Duodenal mucosa (tissue), 2 donors: Measurements from ENCODE around the gene IQGAP3.
"Not testable (repeated sequence)": the region's sequence is repeated elsewhere in the genome, so short reads cannot be mapped to it uniquely, and the experiment has no call there.

Source experiments
- H3K27ac ChIP-seq: one replicate; pipeline ENCODE4 v1.7.0; 2013; ENCODE audit warnings: low read depth, low read length
- H3K27me3 ChIP-seq, 2 donors: one replicate each; pipeline ENCODE4 v1.7.0; 2013; ENCODE audit warnings: low read length in 2 of 2, control low read depth in 1 of 2; ENCODE audit not compliant: insufficient read depth in 2 of 2, control insufficient read depth in 1 of 2
- H3K36me3 ChIP-seq, 2 donors: one replicate each; pipeline ENCODE4 v1.7.0; 2013; ENCODE audit warnings: low read length in 2 of 2, control low read depth in 1 of 2; ENCODE audit not compliant: insufficient read depth in 2 of 2, control insufficient read depth in 1 of 2
- H3K4me1 ChIP-seq, 2 donors: one replicate each; pipeline ENCODE4 v1.7.0; 2013; ENCODE audit warnings: low read length in 2 of 2, control low read depth in 1 of 2; ENCODE audit not compliant: insufficient read depth in 2 of 2, control insufficient read depth in 1 of 2
- H3K4me3 ChIP-seq, 2 donors: one replicate each; pipeline ENCODE4 v1.7.0; 2013; ENCODE audit warnings: low read length in 2 of 2, low read depth in 1 of 2
- H3K9ac ChIP-seq, 2 donors: one replicate each; pipeline ENCODE4 v1.7.0; 2013; ENCODE audit warnings: low read length in 2 of 2, low read depth in 1 of 2
- H3K9me3 ChIP-seq, 2 donors: one replicate each; pipeline ENCODE4 v1.7.0; 2013; ENCODE audit warnings: low read length in 2 of 2, control low read depth in 1 of 2; ENCODE audit not compliant: control insufficient read depth in 1 of 2

The IQGAP3 gene

DNA sequence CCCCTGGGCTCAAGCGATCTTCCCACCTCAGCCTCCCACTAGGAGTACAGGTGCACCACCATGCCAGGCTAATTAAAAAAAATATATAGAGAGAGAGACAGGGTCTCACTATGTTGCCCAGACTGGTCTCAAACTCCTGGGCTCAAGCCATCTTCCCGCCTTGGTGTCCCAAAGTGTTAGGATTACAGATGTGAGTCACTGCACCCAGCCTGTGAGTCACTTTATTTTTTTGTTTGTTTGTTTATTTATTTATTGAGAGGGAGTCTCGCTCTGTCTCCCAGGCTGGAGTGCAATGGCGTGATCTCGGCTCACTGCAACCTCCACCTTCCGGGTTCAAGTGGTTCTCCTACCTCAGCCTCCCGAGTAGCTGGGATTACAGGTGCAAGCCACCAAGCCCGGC, 15.6 kb upstream of the IQGAP3 start:
- H3K27ac ChIP-seq, H3K9ac ChIP-seq, H3K27me3 ChIP-seq, H3K36me3 ChIP-seq, H3K4me3 ChIP-seq, H3K9me3 ChIP-seq: not testable (repeated sequence)
- H3K4me1 ChIP-seq, result peaks cover 14 to 16% of the 10 kb centered on the region in 2 donors

GRCh38 chr1:156586892-156587477, 14.6 kb upstream of the IQGAP3 start:
- Histone ChIP-seq H3K27me3 (no peaks in the 10 kb centered on the region), H3K27ac (no peak overlapping the region), H3K4me3 (no peak overlapping the region), H3K9ac (no peak overlapping the region), H3K9me3 (no peaks in the 10 kb centered on the region), H3K36me3 (no peaks in the 10 kb centered on the region), H3K4me1 (peaks cover 8 to 10% of the 10 kb centered on the region in 2 donors)

DNA sequence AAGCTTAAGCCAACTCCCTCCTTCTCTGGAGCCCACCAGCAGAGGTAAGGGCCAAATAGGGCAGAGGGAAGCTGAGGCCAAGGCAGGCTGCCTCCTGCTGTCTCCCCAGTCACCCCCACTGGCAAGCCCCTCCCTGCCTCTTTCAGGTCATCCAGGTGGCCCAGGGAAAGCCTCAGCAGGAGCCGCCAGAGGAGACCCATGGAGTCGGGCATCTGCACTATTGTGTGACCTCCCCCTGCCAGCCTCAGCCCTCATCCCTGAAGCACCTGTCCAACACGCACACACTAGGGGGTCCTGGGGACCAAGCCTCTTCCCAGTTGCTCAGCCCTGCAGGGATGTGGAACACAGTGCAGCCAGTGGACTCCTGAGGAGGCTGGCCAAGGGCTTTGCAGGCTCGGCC, 14.0 kb upstream of the IQGAP3 start:
- Histone ChIP-seq H3K9ac (no peak overlapping the region), H3K27me3 (no peaks in the 10 kb centered on the region), H3K9me3 (no peaks in the 10 kb centered on the region), H3K27ac (no peak overlapping the region), H3K4me1 (peaks cover 7% of the 10 kb centered on the region in 2 donors), H3K4me3 (no peak overlapping the region), H3K36me3 (no peaks in the 10 kb centered on the region)

DNA sequence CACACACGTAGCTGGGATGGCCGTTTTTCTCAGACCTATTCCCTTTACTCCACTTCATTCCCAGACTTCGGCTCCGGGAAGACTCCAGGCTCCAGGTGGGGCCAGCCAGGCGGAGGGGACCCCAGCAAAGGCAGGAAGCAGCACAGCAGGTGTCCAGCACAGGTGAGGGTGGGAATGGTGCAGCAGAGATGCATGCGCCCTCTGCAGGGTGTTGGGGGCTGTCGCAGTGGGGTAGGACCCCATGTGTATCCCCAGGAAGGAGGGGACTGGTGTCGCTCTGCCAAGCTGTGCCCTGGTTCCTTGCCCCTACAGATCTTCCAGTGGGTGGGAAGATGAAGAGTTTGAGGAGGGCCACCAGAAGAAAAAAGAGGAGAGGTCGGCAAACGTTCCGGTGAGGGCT, 12.4 kb upstream of the IQGAP3 start:
- Histone ChIP-seq H3K9me3 (no peaks in the 10 kb centered on the region), H3K36me3 (no peaks in the 10 kb centered on the region), H3K4me3 (no peak overlapping the region), H3K4me1 (no peaks in the 10 kb centered on the region), H3K27me3 (no peaks in the 10 kb centered on the region), H3K27ac (no peak overlapping the region), H3K9ac (no peak overlapping the region)

DNA sequence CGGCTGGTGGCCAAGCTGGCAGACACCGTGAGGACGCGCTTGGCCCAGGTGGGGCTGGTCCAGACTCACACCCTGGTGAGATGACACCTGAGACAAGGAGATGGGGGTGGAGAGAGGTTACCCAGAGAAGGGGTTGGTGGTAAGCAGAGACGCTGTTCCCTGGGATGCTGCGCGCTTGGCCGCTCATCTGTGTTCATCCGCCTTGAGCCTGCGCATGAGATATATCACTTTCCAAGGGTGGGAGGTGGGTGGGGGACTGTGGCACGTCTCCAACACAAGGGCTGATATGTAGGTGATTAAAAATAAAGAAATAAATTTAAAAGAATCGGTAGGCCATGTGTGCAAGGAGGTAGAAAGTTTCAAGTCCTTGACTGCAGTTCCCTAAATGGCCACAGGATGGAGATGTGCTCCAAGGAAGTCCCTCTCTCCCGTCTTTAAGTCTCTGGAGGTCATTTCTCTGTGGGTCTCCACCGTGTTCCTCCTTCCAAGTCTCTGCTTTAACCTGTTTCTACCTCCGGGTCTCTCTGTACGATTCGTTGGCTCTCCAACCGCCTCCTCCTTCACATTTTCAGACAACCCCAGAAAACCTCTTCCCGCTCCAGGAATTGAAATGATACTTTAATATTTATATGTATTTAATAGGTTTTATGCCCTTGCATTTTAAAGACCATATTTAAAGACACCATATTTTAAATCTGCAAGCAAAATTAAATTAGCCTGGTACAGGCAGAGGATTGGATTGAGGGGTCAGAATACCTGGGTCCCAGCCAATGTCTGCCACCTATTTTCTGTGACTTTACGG, 11.7 kb upstream of the IQGAP3 start:
- no peaks in the 10 kb centered on the region for H3K36me3 ChIP-seq
- no peaks in the 10 kb centered on the region for H3K4me1 ChIP-seq
- H3K4me3 ChIP-seq, result no peak overlapping the region
- H3K27ac ChIP-seq, result no peak overlapping the region
- H3K9ac ChIP-seq, result no peak overlapping the region
- no peaks in the 10 kb centered on the region for H3K9me3 ChIP-seq
- no peaks in the 10 kb centered on the region for H3K27me3 ChIP-seq

DNA sequence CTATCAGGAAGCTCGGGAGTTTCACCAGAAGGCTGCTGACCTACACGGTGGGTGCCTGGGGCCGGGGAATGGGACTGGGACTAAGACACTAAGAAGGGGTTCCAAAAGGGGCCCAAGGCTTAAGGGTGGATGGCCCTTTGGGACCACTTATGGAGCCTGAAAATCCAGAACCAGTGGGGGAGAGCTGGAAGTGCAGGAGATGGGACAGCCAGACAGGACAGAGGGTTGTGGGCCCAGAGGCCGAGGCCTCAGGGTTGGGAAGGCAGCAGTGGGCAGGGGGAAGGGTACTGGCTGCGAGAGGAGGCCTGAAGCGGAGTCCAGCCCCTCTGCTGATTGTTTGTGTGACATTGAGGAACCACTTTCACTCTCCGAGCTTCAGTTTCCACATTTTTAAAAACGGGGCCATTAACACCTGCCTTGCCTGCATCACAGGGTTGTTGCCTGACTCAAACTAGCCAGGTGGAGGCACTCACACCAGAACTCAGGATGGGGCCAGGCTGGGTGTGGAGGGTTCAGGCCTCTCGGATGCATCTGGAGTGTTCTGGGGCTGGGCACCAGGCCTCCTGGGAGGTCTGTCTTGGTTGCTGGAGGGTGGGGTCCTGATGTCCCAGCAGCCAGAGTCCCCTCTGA, 10.1 kb upstream of the IQGAP3 start:
- no peak overlapping the region for H3K27ac ChIP-seq
- no peaks in the 10 kb centered on the region for H3K4me1 ChIP-seq
- H3K9ac ChIP-seq, result no peak overlapping the region
- no peaks in the 10 kb centered on the region for H3K9me3 ChIP-seq
- no peaks in the 10 kb centered on the region for H3K27me3 ChIP-seq
- no peaks in the 10 kb centered on the region for H3K36me3 ChIP-seq
- no peak overlapping the region for H3K4me3 ChIP-seq

DNA sequence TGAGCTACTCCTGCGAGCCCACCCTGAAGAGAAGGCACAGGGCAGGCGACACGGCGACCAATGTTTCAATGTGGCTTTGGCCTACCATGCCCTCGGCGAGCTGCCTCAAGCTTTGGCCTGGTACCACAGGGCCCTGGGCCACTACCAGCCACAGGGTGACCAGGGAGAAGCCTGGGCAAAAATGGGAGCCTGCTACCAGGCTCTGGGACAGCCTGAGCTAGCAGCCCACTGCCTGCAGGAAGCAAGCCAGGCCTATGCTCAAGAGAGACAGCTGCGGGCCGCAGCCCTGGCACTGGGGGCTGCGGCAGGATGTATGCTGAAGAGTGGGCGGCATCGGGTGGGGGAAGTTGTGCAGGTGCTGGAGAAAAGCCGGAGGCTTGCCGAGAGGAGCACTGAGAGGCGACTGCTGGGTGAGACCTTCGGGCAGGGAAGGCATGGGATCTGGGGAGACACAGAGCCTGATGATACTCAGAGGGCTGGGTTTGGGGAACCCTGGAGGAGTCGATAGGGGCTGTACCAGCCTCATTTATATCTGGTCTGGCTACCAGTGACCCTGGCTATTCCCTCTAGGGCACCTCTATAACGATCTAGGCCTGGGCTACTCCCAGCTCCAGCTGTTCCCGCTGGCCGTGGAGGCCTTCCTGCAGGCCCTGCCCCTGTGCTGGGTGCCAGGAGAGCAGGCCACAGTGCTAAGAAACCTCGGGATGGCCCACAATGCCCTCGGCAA, 9.5 kb upstream of the IQGAP3 start:
- H3K4me3 ChIP-seq, result no peak overlapping the region
- H3K9ac ChIP-seq, result no peak overlapping the region
- H3K4me1 ChIP-seq, result no peaks in the 10 kb centered on the region
- H3K27ac ChIP-seq, result no peak overlapping the region
- no peaks in the 10 kb centered on the region for H3K9me3 ChIP-seq
- no peaks in the 10 kb centered on the region for H3K36me3 ChIP-seq
- no peaks in the 10 kb centered on the region for H3K27me3 ChIP-seq

DNA sequence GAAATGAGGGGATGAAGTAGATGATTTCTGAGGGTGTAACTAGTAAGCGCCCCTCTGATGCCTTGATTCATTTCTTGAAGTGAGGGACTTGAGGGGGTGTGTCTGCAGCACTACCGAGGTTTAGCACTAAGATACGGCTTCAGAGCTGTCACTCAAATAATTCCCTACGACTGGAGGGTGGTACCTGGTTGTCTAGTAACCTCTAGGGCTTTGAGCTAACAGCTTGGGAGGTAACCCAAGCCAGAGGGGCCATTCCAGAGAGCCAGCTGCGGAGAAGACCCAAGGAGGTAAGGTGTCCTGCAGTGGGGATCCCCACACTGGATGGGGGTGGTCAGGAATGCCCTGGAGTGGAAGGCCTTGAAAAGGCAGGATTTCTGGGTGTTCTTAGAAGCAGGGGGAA, 7.1 kb upstream of the IQGAP3 start, which contains the start of gene TTC24:
Gene TTC24 (plus strand): TSS at position 252 of the 400 bp plus-strand sequence. CDS start 1,642 bp downstream, outside the sequence.
- H3K9ac ChIP-seq, result no peak within 1 kb of the TSS
- H3K4me1 ChIP-seq, result no peaks in the 10 kb centered on the region
- H3K27ac ChIP-seq, result no peak within 1 kb of the TSS
- no peaks in the 10 kb centered on the region for H3K9me3 ChIP-seq
- H3K27me3 ChIP-seq, result no peaks in the 10 kb centered on the region
- no peaks in the 10 kb centered on the region for H3K36me3 ChIP-seq
- H3K4me3 ChIP-seq, result no peak within 1 kb of the TSS

DNA sequence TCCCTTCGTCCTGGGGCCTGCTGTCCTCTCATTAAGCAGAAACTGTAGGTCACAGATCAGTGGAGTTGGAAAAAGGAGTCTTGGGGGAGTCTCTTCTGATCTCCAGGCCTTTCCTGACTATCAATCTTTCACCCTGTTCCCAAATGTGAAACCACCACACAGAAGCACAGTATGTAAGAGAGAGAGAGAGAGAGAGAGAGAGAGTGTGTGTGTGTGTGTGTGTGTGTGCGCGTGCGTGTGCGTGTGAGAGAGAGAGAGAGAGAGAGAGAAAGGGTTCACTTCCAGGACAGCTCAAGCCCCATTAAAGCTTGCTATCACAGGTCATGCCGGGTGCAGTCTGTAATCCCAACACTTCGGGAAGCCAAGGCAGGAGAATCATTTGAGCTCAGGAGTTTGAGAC, 5.7 kb upstream of the IQGAP3 start:
- Histone ChIP-seq H3K4me3 (no peak overlapping the region), H3K27ac (no peak overlapping the region), H3K9ac (no peak overlapping the region), H3K27me3 (no peaks in the 10 kb centered on the region), H3K9me3 (no peaks in the 10 kb centered on the region), H3K4me1 (no peaks in the 10 kb centered on the region), H3K36me3 (no peaks in the 10 kb centered on the region)

DNA sequence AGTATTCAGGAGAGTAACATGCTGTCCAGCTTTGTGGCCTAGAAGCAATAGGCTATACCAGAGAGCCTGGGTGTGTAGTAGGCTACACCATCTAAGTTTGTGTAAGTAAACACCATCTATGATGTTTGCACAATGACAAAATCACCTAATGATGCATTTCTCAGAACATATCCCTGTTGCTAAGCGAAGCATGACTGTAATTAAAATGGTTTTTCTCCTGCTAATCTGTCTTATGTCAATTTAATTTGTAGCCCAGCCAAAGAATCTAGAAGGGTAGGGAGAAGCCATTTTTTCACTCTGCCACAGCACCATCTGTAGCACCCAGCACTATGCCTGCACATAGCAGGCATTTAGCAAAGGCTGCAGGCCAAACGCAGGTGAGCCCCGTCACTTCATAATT, 5.2 kb upstream of the IQGAP3 start:
- Histone ChIP-seq H3K36me3 (no peaks in the 10 kb centered on the region), H3K4me1 (no peaks in the 10 kb centered on the region), H3K27ac (no peak overlapping the region), H3K9ac (no peak overlapping the region), H3K9me3 (no peaks in the 10 kb centered on the region), H3K27me3 (no peaks in the 10 kb centered on the region), H3K4me3 (no peak overlapping the region)
